ES-I3 (cell line): ENCODE results near the gene KLB.
"Not testable (repeated sequence)": the region's sequence is repeated elsewhere in the genome, so short reads cannot be mapped to it uniquely, and the experiment has no call there.

ENCODE experiments used
- H3K36me3 ChIP-seq: 2 replicates; pipeline ENCODE4 v1.6.1; 2013; ENCODE audit warnings: mild to moderate bottlenecking, low read length, control low read depth, moderate library complexity; ENCODE audit not compliant: insufficient read depth
- H3K4me1 ChIP-seq: 2 replicates; pipeline ENCODE4 v1.6.1; 2013; ENCODE audit warnings: mild to moderate bottlenecking, control low read depth, low read length; ENCODE audit not compliant: insufficient read depth
- H3K9ac ChIP-seq: 2 replicates; pipeline ENCODE4 v1.6.1; 2013; ENCODE audit warnings: low read depth, mild to moderate bottlenecking, low read length, moderate library complexity
- H3K9me3 ChIP-seq: 2 replicates; pipeline ENCODE4 v1.6.1; 2013; ENCODE audit warnings: mild to moderate bottlenecking, low read length, moderate library complexity; ENCODE audit not compliant: control insufficient read depth, insufficient read depth

The KLB gene

DNA sequence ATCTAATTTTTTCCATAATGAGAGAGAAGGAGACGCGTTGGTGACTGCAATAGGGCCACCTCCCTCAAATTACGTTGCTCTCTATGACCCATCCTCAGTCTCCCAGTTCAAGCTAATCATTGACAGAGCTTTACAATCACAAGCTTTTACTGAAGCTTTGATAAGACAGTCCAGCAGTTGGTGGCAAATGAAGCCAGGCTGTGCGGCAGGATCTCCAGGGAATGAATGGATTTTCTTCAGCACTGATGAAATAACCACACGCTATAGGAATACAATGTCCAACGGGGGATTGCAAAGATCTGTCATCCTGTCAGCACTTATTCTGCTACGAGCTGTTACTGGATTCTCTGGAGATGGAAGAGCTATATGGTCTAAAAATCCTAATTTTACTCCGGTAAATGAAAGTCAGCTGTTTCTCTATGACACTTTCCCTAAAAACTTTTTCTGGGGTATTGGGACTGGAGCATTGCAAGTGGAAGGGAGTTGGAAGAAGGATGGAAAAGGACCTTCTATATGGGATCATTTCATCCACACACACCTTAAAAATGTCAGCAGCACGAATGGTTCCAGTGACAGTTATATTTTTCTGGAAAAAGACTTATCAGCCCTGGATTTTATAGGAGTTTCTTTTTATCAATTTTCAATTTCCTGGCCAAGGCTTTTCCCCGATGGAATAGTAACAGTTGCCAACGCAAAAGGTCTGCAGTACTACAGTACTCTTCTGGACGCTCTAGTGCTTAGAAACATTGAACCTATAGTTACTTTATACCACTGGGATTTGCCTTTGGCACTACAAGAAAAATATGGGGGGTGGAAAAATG lies at the start of gene KLB:
KLB (plus strand) TSS at position 168 of the 821 bp plus-strand sequence; CDS start at position 188, 20 bp downstream.
- H3K36me3 ChIP-seq = no peaks in the 10 kb centered on the region
- H3K9me3 ChIP-seq = no peaks in the 10 kb centered on the region
- no peak within 1 kb of the TSS for H3K9ac ChIP-seq
- H3K4me1 ChIP-seq = no peaks in the 10 kb centered on the region

DNA sequence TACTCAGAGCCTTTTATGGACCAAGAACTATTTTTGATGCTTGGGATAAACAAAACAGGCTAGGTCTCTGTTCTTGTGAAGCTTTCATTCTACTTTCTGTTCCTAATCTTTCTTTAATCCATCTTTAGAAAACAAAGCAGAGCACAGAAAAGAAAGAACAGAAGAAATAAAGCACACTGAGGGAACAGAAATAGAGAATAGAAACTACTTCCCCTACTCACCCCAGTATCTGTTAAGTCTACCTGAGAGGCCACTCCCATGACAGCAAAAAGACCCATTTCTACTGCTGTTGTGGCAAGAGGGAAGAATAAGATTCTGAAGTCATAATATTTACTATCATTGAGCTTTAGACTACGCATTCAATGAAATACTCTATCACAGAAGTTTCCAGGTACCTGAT lies 49.7 kb upstream of the KLB start:
- no peaks in the 10 kb centered on the region for H3K36me3 ChIP-seq
- H3K9ac ChIP-seq = no peak overlapping the region
- H3K9me3 ChIP-seq = no peaks in the 10 kb centered on the region
- H3K4me1 ChIP-seq = no peaks in the 10 kb centered on the region

DNA sequence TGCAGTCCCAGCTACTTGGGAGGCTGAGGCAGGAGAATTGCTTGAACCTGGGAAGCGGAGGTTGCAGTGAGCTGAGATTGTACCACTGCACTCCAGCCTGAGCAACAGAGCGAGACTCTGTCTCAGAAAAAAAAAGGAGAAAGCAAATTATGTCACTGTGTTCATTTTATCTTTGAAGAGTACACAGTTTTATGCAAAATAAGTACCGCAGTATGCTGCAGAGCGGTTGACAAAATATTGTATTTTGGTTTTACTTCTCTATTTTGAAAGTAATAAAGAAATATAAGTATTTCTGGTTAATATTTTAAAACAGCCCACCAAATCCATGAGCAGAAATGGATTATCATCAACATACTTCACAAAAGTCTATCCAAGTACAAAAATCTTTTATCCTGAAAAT lies 46.1 kb upstream of the KLB start:
- H3K4me1 ChIP-seq, H3K9ac ChIP-seq, H3K9me3 ChIP-seq, H3K36me3 ChIP-seq: not testable (repeated sequence)

DNA sequence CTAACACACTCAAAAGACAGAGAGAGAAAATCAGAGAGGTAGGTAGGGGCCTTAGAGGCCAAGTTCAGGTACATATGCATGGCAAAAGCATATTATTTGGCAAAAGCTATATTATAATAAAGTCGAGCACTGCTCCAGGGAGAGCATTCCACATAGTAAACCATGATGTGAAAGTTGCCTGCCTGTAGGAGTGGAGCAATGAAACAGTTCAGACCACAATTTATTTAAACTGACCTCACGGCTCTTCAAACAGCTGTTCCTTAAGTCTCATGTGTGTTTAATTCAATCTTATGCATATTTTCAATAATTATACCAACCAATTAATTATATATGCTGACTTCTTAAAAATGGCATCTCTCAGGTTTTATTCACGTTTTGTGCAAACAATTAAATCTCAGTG lies 43.9 kb upstream of the KLB start:
- no peaks in the 10 kb centered on the region for H3K36me3 ChIP-seq
- H3K9me3 ChIP-seq = no peaks in the 10 kb centered on the region
- H3K9ac ChIP-seq = no peak overlapping the region
- H3K4me1 ChIP-seq = no peaks in the 10 kb centered on the region; the same call in 1 of the 2 replicates

DNA sequence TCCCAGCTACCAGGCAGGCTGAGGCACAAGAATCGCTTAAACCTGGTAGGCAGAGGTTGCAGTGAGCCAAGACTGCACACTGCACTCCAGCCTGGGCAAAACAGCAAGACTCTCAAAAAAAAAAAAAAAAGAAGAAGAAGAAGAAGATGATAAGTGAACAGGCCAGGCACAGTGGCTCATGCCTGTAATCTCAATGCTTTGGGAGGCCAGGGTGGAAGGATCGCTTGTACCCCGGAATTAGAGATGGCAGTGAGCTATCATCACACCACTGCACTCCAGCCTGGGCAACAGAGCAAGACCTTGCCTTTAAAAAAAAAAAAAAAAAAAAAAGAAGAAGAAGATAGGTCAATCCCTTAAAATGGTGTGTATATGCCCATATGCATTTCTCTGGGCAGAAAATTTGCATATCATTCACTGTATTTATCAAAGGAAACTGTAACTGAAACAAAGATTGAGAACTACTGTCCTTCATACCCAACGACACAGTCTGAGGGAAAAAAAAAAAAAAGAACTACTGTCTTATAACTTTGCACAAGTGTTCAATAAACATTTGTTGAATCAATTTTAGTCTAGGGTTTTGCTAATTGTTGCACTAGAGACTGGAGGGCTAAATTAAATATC lies 42.8 kb upstream of the KLB start:
- H3K4me1 ChIP-seq = no peaks in the 10 kb centered on the region; the same call in 1 of the 2 replicates
- H3K9me3 ChIP-seq = no peaks in the 10 kb centered on the region
- H3K9ac ChIP-seq = no peak overlapping the region
- no peaks in the 10 kb centered on the region for H3K36me3 ChIP-seq

DNA sequence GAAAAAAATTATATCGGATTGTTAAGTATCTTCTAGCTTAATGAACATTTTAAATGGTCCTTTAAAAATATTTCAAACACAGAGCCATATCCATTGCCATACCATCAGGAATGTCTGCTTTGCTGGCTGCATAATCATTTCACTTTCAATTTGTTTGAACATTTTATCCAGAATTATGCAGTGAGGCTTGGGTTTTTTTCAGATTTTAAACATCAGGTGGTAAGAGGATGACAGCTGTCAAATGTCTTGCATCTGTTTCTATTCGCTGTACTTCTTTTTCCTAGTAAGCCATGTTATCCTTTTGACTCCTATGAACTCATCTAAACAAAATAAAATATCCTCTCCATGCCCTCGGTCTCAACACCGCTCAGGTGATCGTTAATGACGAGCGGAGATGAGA lies 41.4 kb upstream of the KLB start:
- no peaks in the 10 kb centered on the region; the same call in 1 of the 2 replicates for H3K4me1 ChIP-seq
- peak overlapping the region; percentile 93 for H3K9ac ChIP-seq
- H3K9me3 ChIP-seq = no peaks in the 10 kb centered on the region
- no peaks in the 10 kb centered on the region for H3K36me3 ChIP-seq

DNA sequence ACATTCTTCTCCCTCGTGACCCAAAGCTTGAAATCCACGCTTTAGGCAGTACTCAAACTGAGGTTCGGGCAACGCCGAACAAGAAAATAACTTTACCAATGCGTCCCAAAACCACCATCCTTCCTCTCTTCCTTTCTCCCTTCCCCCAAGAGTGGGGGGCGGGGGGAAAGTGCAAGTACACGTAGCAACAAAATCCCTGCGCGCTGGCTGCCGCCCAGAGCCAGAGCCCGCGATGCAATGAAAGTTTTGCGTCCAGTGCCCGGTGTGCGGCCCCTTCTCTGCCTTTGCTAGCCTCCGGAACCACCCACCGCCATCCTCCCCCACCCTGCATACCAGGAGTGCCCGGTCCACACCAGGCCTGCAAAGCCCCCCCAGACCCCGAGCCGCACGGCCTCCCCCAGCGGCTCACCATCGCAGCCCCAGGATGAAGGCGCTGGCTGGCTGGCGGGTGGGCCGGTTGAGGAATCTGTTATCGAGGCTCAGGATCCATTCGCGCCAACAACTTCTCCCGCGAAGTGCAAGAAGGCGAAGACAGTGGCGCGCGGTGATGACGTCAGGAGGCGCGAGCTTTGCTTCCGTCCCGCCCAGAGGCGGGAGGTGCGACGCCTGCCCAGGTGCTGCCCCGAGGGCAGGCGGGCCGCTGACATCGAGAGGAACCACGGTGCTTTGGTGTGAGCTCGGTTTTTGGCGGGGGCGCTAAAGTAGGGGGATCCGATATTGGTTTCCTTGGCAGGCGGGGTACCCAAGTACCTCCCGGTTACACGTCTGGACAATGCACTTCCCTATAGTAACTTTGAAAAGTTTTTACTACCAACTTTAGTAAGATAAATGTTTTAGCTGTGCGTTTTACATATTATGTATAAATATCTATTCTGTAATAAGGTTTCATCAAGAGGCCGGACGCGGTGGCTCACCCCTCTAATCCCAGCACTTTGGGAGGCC lies 40.6 kb upstream of the KLB start, which contains the start of gene RFC1:
RFC1 (minus strand) TSS at position 533 of the 942 bp plus-strand sequence; CDS start at position 412, 121 bp downstream.
- Histone ChIP-seq H3K9me3 (no peaks in the 10 kb centered on the region), H3K9ac (peak within 1 kb of the TSS; percentile 93), H3K4me1 (no peaks in the 10 kb centered on the region; the same call in 1 of the 2 replicates), H3K36me3 (no peaks in the 10 kb centered on the region)

DNA sequence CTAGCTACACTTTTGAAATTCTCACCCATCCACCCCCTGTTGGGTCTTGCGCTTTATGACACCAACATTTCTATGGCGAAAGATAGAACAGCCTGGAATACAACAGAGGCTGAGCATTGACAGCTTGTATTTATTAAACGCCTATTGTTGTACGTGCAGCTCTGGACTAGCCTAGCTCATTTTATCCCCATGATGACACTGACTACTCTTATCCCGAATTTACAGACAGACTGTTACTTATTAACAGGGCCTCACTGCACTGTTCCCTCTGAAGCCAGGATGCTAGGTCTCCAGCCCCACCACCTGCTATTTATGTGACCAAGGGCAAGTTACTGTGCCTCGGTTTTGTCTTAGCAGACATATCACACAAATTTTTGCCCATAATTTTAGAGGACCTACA lies 39.6 kb upstream of the KLB start:
- Histone ChIP-seq H3K36me3 (no peaks in the 10 kb centered on the region), H3K9ac (0 out of 2 replicates have a peak overlapping the region, but pooled peaks have one; percentile 13), H3K9me3 (no peaks in the 10 kb centered on the region), H3K4me1 (no peaks in the 10 kb centered on the region; the same call in 1 of the 2 replicates)

DNA sequence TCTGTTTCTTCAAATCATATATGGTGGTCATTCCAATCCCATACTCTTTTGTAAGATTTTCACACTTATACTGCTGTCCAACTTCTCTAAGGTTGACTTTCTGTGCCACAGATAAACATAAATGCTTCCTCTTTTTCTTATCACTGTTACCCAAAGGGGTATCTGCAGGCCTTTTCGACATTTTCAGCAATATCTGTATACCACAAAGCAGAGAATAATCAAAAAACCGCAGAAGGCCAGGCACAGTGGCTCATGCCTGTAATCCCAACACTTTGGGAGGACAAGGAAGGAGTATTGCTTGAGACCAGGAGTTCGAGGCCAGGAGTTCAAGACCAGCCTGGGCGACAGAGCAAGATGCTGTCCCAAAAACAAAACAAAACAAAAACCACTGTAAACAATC lies 37.4 kb upstream of the KLB start:
- no peaks in the 10 kb centered on the region for H3K36me3 ChIP-seq
- H3K9me3 ChIP-seq = no peaks in the 10 kb centered on the region
- no peaks in the 10 kb centered on the region; the same call in 1 of the 2 replicates for H3K4me1 ChIP-seq
- no peak overlapping the region for H3K9ac ChIP-seq

DNA sequence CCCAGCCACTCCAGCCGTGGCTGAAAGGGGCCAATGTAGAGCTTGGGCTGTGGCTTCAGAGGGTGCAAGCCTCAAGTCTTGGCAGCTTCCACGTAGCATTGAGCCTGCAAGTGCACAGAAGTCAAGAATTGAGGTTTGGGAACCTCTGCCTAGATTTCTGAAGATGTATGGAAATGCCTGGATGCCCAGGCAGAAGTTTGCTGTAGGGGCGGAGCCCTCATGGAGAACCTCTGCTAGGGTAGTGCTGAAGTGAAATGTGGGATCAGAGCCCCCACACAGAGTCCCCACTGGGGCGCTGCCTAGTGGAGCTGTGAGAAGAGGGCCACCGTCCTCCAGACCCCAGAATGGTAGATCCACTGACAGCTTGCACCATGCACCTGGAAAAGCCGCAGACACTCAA lies 35.5 kb upstream of the KLB start:
- not testable (repeated sequence) for H3K4me1 ChIP-seq

DNA sequence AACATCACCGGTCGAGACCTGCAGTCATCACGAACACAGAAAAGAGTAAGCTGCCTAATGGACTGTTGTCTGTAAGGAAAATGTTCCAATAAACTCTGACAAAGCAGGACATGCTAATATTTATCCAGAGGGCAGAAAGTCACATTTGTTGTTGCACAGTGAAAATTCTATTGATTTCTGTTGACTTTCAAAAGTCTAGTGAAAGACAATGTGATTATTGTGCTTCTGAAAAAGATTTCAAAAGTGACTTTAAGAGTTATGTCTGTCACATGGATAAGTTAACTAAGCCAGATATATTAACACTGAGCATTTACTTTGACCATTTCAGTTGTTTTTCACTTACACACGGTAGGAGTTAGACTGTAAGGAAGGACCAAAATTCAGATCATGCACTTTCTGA lies 31.3 kb upstream of the KLB start:
- no peaks in the 10 kb centered on the region for H3K36me3 ChIP-seq
- H3K9me3 ChIP-seq = no peaks in the 10 kb centered on the region
- no peak overlapping the region for H3K9ac ChIP-seq
- H3K4me1 ChIP-seq = no peaks in the 10 kb centered on the region

More for the DNA sequence above, 35.5 kb upstream of the KLB start:
- H3K36me3 ChIP-seq, H3K9me3 ChIP-seq, H3K9ac ChIP-seq: not testable (repeated sequence)

DNA sequence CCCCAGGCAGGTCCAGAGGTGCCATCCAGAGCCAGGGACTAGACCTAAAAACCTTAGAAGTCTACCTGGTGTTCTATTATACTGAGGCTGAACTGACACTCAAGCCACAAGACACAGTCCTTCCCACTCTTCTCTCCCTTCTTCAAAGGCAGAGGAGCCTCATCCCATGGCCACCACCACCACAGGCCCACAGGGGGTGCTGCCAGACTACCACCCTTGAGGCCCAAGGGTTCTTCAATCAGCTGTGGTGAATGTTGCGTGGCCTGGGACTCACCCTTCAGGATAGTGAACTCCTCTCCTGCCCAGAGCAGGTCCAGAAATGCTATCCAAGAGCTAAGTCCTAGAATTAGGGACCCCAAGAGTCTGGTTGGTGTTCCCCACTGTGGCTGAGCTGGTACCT lies 23.0 kb upstream of the KLB start:
- H3K4me1 ChIP-seq = peaks cover 4% of the 10 kb centered on the region; the same call in 1 of the 2 replicates
- no peak overlapping the region for H3K9ac ChIP-seq
- H3K9me3 ChIP-seq = no peaks in the 10 kb centered on the region
- no peaks in the 10 kb centered on the region for H3K36me3 ChIP-seq

DNA sequence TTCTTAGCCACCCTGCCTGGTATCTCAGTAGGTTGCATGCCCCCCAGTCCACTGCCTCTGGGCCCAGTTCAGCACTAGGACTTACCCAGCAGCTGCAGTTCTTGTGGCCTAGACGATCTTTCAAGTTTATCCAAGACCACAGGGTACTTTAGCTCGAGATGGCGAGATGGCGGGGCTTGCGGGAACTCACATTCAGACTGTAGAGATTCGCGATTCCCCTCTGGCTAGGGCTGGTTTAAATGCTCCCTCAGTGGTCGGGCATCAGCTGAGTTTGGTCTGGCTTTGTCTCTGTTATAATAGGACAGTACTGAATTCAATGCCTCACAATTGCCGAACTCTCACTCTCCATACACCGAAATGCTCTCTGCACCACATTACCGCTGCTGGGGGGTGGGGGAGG lies 22.2 kb upstream of the KLB start:
- no peak overlapping the region; the same call in 1 of the 2 replicates for H3K9ac ChIP-seq
- no peaks in the 10 kb centered on the region for H3K9me3 ChIP-seq
- H3K36me3 ChIP-seq = no peaks in the 10 kb centered on the region
- H3K4me1 ChIP-seq = peaks cover 4% of the 10 kb centered on the region; the same call in 1 of the 2 replicates

DNA sequence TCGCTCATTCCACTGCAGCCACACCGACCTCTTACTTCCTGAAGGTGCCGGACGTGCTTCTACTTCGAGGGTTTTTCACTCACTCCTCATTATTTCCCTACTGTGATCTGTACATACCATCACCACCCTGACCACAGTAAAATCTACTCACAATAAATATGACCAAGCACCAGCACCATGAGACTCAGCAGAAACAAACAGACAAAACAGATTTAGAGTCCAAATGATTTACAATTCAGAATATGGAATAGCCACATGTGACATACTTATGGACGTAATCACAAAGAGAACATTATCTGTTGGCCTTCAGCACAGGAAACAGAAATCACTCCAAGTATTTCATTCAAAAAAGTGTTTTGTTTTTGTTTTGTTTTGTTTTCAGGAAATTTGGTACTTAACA lies 16.1 kb upstream of the KLB start:
- Histone ChIP-seq H3K4me1 (no peaks in the 10 kb centered on the region), H3K9me3 (no peaks in the 10 kb centered on the region), H3K36me3 (no peaks in the 10 kb centered on the region), H3K9ac (no peak overlapping the region)
